Measurements from ENCODE around the gene HDAC10.
A peak's percentile ranks its signal among the peaks of the same experiment; 100 is the strongest.

Gene HDAC10

DNA sequence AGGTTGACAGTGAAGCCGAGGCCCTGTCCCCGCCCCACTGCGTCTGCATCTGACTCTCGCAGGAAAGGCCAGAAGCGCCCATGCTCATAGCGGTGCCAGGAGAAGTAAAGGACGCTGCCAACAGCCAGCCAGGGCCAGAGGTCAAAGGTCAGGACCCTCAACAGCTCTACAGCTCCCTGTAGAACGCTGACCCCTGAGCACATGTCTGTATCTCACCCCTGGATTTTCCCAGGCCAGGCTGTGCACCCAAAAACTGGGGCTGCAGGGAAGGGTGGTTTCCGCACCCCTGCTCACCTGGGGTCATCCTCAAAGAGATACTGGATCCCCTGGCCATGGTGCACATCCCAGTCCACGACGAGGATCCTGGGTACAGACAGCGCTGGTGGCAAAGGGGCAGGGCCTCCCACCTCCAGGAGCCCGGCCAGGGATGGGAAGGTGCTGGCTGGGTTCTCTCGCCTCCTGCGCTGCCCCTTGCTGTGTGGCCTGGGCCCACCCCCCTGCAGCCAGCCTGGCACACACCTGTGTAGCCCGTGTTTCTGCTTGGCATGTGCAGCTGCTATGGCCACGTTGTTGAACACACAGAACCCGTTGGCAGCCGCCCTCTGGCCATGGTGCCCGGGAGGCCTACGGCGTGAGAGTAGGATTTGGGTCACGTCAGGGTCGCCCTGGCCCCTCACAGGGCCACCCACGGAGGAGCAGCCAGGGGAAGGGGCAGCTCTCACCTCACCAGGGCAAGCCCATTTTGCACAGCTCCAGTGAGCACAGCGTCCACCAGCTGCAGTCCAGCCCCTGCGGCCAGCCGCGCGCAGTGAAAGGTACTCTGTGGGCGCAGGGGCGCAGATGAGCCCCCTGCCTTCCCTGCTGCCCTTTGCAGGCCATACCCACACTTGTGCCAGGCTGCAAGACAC lies 1.5 kb downstream of the HDAC10 start:
- H3K4me3 ChIP-seq (ENCODE audit: low read depth, low read length), result peak overlapping the region; percentile 74
- DNase-seq, result no peak
- in situ Hi-C loops (cut with HindIII; ENCODE audit: low pct_ligation_motif_present, low sequenced_read_pairs), result no loop called here
- H3K27me3 ChIP-seq (replicated peaks), result no peaks in the 10 kb centered on the region
- peaks cover 12% of the 10 kb centered on the region for H3K36me3 ChIP-seq (replicated peaks)
- TF ChIP-seq, protein P1, sequence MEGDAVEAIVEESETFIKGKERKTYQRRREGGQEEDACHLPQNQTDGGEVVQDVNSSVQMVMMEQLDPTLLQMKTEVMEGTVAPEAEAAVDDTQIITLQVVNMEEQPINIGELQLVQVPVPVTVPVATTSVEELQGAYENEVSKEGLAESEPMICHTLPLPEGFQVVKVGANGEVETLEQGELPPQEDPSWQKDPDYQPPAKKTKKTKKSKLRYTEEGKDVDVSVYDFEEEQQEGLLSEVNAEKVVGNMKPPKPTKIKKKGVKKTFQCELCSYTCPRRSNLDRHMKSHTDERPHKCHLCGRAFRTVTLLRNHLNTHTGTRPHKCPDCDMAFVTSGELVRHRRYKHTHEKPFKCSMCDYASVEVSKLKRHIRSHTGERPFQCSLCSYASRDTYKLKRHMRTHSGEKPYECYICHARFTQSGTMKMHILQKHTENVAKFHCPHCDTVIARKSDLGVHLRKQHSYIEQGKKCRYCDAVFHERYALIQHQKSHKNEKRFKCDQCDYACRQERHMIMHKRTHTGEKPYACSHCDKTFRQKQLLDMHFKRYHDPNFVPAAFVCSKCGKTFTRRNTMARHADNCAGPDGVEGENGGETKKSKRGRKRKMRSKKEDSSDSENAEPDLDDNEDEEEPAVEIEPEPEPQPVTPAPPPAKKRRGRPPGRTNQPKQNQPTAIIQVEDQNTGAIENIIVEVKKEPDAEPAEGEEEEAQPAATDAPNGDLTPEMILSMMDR (IDR thresholded peaks at IDR 0.05; ENCODE audit: low read depth, low read length, missing control alignments), result no peak
- no peak overlapping the region for H3K27ac ChIP-seq

DNA sequence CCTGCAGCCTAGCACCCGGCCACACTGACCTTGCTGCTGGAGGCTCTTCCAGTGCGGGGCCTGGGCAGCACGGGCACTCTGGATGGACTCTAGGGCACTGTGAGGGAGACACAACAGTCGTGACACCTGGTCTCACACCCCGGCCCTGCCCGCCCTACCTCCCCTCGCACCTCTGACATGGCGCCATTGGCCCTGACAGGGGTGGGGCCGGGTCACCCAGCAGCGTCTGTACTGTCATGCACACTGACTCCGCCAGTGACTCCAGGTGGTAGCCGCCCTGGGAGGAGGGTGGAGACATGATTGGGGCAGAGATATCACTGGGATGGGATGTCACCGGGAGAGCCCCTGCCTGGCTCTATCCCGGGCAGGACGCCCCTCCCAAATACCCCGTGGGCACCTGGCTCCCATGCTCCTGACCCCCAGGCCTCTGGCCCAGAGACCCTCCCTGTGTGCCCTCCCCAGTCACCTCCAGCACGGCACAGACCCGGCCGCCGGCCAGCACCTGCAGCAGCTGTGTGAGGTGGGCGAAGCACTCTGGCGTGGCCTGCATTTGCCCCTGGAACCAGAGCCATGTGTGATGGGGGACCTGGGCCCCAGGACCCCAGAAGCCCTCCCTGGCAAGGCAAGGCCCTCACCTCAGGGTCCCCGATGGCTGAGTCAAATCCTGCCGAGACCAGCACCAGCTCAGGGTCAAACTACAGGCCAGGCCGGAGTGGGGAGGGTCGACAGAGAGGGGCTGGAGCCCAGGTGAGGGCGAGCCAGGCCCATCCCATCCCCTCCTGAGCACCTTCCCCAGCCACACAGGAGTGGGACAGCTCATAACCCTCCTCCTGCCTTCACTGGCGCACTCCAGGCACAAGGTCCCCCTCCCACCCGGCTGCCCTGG lies 2.6 kb downstream of the HDAC10 start:
- Histone ChIP-seq H3K27ac (no peak overlapping the region), H3K36me3 (replicated peaks) (peaks cover 9% of the 10 kb centered on the region), H3K27me3 (replicated peaks) (no peaks in the 10 kb centered on the region), H3K4me3 (ENCODE audit: low read depth, low read length) (no peak overlapping the region)
- TF ChIP-seq, protein P1 (IDR thresholded peaks at IDR 0.05; ENCODE audit: low read depth, low read length, missing control alignments), result no peak
- no peak for DNase-seq
- in situ Hi-C loops (cut with HindIII; ENCODE audit: low pct_ligation_motif_present, low sequenced_read_pairs), result no loop called here

DNA sequence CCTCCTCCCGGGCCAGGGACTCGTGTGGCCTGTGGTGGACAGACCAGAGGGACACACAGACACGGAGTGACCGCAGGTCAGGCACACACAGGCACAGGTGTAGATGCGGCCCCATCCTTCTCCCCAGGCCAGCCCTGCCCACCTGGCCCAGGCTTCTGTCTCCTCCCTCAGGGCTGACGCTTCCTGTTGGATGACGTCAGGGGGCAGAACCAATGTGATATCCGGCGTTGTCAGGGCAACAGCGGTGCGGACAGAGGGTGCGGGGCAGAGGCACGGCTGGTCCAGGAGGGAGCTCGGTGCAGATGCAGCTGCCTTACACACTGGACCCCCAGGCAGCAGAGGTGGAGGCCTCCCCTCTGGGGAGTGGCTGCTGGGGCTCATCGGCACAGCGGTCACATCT lies 3.3 kb downstream of the HDAC10 start:
- no peaks in the 10 kb centered on the region for H3K27me3 ChIP-seq (replicated peaks)
- in situ Hi-C loops (cut with HindIII; ENCODE audit: low pct_ligation_motif_present, low sequenced_read_pairs), result no loop called here
- H3K4me3 ChIP-seq (ENCODE audit: low read depth, low read length), result no peak overlapping the region
- H3K27ac ChIP-seq, result no peak overlapping the region
- TF ChIP-seq, protein P1 (IDR thresholded peaks at IDR 0.05; ENCODE audit: low read depth, low read length, missing control alignments), result no peak
- peak; percentile 75 for DNase-seq
- peaks cover 9% of the 10 kb centered on the region for H3K36me3 ChIP-seq (replicated peaks)

DNA sequence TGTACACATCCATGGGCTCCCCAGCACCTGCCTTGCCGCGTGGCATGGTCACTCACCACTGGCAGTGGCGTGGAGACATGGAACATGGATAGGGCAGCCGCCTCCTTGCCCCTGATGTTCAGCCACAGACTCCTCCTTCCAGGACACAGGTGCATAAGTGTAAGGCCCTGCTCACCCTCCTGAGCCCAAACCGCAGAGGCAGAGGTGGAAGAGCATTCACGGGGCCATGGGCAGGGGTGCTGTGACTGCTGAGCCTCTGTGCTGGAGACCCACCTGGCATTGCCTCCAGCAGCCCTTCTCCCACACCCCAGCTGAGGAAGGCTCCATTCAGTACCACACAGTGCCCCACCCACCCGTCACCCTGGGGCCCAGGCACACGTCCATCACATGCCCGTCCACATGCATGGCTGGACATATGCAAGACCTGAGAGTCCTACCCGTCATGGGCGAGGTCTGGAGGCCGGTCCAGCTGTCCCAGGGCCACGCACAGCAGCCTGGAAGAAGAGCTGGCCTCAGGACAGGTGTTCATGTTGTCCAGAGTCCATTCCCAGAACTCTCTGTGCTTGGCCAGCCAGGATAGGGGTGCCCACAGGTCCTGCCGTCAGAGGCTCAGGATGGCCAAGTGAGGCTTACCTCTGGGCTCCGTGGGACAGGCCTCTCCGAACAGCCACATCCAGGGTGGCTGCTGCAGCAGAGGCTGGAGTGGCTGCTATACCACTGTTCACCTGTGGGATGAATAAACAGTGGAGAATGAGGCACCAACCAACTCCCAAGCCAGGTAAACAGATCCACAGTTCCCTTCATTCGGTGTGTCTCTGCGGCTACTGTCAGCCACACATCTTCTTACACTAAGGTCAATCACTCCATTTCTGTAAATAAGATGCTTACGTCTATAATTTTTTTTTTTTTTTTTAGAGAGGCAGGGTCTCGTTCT lies 4.6 kb downstream of the HDAC10 start:
- Histone ChIP-seq H3K27ac (no peak overlapping the region), H3K27me3 (replicated peaks) (no peaks in the 10 kb centered on the region), H3K4me3 (ENCODE audit: low read depth, low read length) (no peak overlapping the region), H3K36me3 (replicated peaks) (peaks cover 9% of the 10 kb centered on the region)
- no peak for DNase-seq
- in situ Hi-C loops (cut with HindIII; ENCODE audit: low pct_ligation_motif_present, low sequenced_read_pairs), result no loop called here
- TF ChIP-seq, protein P1 (IDR thresholded peaks at IDR 0.05; ENCODE audit: low read depth, low read length, missing control alignments), result peak; percentile 27
